GM18951 (cell line): Measurements from ENCODE around the gene PLCB1.

Experiments used
- POLR2A ChIP-seq: IDR thresholded peaks from 4 replicates; pipeline ENCODE4 v1.6.1; 2011; ENCODE audit warnings: mild to moderate bottlenecking; ENCODE audit not compliant: insufficient read length, insufficient read depth; ENCODE audit errors: extremely low read depth
- in situ Hi-C: fragments of 300-500 bp; cut with MboI; formaldehyde crosslinking; loops from one replicate; pipeline ENCODE4 v1.12.0; 2022; ENCODE audit warnings: low sequenced_read_pairs, mixed read lengths, inconsistent platforms; ENCODE audit not compliant: unreplicated experiment

PLCB1 gene

DNA sequence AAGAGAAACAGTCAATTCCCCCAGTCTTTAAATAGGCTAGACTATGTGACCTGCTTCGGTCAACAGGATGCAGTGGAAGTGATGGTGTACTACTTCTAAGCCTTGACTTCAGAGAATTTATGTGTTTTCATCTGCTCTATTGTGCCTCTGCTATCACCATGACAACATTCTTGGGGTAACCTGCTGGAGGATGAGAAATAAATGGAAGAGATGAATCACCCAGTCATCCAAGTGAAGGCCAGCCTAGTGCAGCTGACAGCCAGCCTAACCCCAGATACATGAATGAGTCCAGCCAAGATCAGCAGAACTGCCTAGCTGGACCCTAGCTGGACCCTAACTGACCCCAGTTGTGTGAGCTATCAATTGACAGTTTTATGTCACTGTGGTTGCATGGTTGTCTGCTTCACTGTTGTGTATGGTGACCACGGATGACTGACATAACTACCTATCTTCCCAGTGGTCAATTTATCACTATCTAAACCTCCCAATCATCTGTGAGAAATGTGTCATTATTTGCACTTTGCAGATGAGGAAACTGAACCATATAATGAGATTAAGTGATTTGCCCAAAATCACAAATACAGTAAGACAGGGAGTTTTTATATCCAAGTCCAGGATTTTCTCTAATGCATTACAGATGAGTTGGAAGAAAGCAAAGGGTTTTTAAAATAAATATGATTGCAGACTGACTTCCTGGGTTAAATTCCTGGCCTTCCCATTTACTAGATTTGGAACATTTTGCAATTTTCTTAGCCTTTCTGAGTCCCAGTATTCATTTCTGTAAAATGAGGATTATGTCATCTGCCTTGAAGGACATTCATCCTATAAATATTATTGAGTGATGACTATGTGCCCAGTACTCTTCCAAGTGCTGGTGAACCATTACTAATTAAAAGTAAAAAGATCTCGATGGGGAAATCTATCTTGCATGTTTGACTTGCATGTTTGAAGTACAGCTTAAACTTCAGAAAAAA, 800.4 kb downstream of the PLCB1 start:
- in situ Hi-C loops = no loop called here
- no peak for TF ChIP-seq POLR2A

DNA sequence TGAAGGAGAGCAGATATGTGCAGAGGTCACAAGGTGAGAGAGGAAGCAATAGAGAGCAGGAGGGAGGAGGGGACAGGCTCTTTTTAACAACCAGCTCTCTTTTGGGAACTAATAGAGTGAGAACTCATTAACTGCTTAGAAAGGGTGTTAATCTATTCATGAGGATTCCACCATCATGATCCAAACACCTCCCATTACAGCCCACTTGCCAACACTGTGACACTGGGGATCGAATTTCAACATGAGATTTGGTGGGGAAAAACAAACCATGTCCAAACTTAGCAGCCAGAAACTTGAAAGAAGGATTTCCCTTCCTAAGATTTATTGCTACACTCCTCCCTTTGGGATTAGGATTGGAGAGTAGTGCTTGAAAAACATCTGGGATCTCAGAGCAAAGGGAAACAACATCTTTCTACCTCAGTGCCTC, 801.3 kb downstream of the PLCB1 start:
- TF ChIP-seq POLR2A = no peak
- in situ Hi-C loops = no loop called here

DNA sequence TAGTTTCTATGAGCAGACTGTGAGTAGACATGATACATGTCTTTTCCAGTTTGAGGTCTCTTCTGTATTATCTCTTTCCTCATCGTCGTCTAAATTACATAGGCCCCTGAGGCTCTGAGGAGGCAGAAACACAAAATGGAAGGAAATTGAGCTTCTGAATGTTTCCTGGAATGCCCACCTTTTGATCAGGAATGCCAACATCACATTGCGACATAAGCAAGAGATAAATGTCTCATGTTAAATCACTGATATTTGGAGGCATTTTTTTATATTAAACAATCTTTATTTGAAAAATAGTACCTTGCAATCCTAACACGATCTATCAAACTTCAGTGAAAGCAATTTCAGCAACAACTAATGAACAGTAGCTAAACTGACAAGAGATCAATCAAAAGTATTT, 802.3 kb downstream of the PLCB1 start:
- in situ Hi-C loops = no loop called here
- no peak for TF ChIP-seq POLR2A
